ENCODE data around the gene ITSN1.

Gene ITSN1

GRCh38 chr21:33731447-33731846, 89.1 kb downstream of the ITSN1 start:
- no peak for TF ChIP-seq CTCF (IDR thresholded peaks at IDR 0.05; ENCODE audit: extremely low read depth, missing control alignments)
- DNase-seq (ENCODE audit: low spot score), result no peak

GRCh38 chr21:33732038-33732437, 89.7 kb downstream of the ITSN1 start:
- no peak for TF ChIP-seq CTCF (IDR thresholded peaks at IDR 0.05; ENCODE audit: extremely low read depth, missing control alignments)
- no peak for DNase-seq (ENCODE audit: low spot score)

GRCh38 chr21:33733601-33734000, 91.3 kb downstream of the ITSN1 start:
- DNase-seq (ENCODE audit: low spot score), result no peak
- no peak for TF ChIP-seq CTCF (IDR thresholded peaks at IDR 0.05; ENCODE audit: extremely low read depth, missing control alignments)

GRCh38 chr21:33734291-33734690, 92.0 kb downstream of the ITSN1 start:
- TF ChIP-seq CTCF (IDR thresholded peaks at IDR 0.05; ENCODE audit: extremely low read depth, missing control alignments), result no peak
- no peak for DNase-seq (ENCODE audit: low spot score)

GRCh38 chr21:33734818-33735217, 92.5 kb downstream of the ITSN1 start:
- no peak for DNase-seq (ENCODE audit: low spot score)
- TF ChIP-seq CTCF (IDR thresholded peaks at IDR 0.05; ENCODE audit: extremely low read depth, missing control alignments), result no peak

- no peak for TF ChIP-seq CTCF (IDR thresholded peaks at IDR 0.05; ENCODE audit: extremely low read depth, missing control alignments)
- DNase-seq (ENCODE audit: low spot score), result no peak
Observed at GRCh38 chr21:33736569-33736968, 94.3 kb downstream of the ITSN1 start.

- TF ChIP-seq CTCF (IDR thresholded peaks at IDR 0.05; ENCODE audit: extremely low read depth, missing control alignments), result no peak
- DNase-seq (ENCODE audit: low spot score), result no peak
Observed at GRCh38 chr21:33739701-33740100, 97.4 kb downstream of the ITSN1 start.

Data from GM20000 (cell line).